IPS-15b (cell line): ENCODE results near the gene KCNIP4.

Experiments
- H3K27me3 ChIP-seq: one replicate; pipeline ENCODE4 v1.6.1; 2013; ENCODE audit warnings: low read length; ENCODE audit not compliant: control insufficient read depth, insufficient read depth
- H3K36me3 ChIP-seq: one replicate; pipeline ENCODE4 v1.6.1; 2013; ENCODE audit warnings: low read length; ENCODE audit not compliant: control insufficient read depth, insufficient read depth
- H3K4me1 ChIP-seq: one replicate; pipeline ENCODE4 v1.6.1; 2013; ENCODE audit warnings: mild to moderate bottlenecking, low read length; ENCODE audit not compliant: control insufficient read depth, insufficient read depth
- H3K4me3 ChIP-seq: one replicate; pipeline ENCODE4 v1.5.1; 2013; ENCODE audit warnings: low read depth, low read length
- H3K9ac ChIP-seq: one replicate; pipeline ENCODE4 v1.6.1; 2013; ENCODE audit warnings: low read depth, mild to moderate bottlenecking, low read length
- H3K9me3 ChIP-seq: one replicate; pipeline ENCODE4 v1.6.1; 2013; ENCODE audit warnings: mild to moderate bottlenecking, low read length; ENCODE audit not compliant: control insufficient read depth, insufficient read depth

Gene KCNIP4

GRCh38 chr4:20683766-20684165 is 1264.8 kb downstream of the KCNIP4 start:
- no peak overlapping the region for H3K9ac ChIP-seq
- no peaks in the 10 kb centered on the region for H3K27me3 ChIP-seq
- H3K4me1 ChIP-seq, result no peaks in the 10 kb centered on the region
- H3K9me3 ChIP-seq, result no peaks in the 10 kb centered on the region
- no peaks in the 10 kb centered on the region for H3K36me3 ChIP-seq
- no peak overlapping the region for H3K4me3 ChIP-seq

GRCh38 chr4:20682853-20683252 is 1265.7 kb downstream of the KCNIP4 start:
- no peaks in the 10 kb centered on the region for H3K27me3 ChIP-seq
- no peak overlapping the region for H3K9ac ChIP-seq
- no peak overlapping the region for H3K4me3 ChIP-seq
- no peaks in the 10 kb centered on the region for H3K4me1 ChIP-seq
- H3K36me3 ChIP-seq, result no peaks in the 10 kb centered on the region
- no peaks in the 10 kb centered on the region for H3K9me3 ChIP-seq

GRCh38 chr4:20681271-20681670 is 1267.3 kb downstream of the KCNIP4 start:
- H3K9me3 ChIP-seq, result no peaks in the 10 kb centered on the region
- no peaks in the 10 kb centered on the region for H3K36me3 ChIP-seq
- no peaks in the 10 kb centered on the region for H3K4me1 ChIP-seq
- H3K4me3 ChIP-seq, result no peak overlapping the region
- H3K27me3 ChIP-seq, result no peaks in the 10 kb centered on the region
- no peak overlapping the region for H3K9ac ChIP-seq

- Histone ChIP-seq H3K9me3 (no peaks in the 10 kb centered on the region), H3K36me3 (no peaks in the 10 kb centered on the region), H3K4me3 (no peak overlapping the region), H3K27me3 (no peaks in the 10 kb centered on the region), H3K9ac (no peak overlapping the region), H3K4me1 (no peaks in the 10 kb centered on the region)
Measured at GRCh38 chr4:20680736-20681135, 1267.8 kb downstream of the KCNIP4 start.

- Histone ChIP-seq H3K36me3 (no peaks in the 10 kb centered on the region), H3K4me3 (no peak overlapping the region), H3K9ac (no peak overlapping the region), H3K27me3 (no peaks in the 10 kb centered on the region), H3K4me1 (no peaks in the 10 kb centered on the region), H3K9me3 (no peaks in the 10 kb centered on the region)
Measured at GRCh38 chr4:20679951-20680350, 1268.6 kb downstream of the KCNIP4 start.
